Frontal cortex (tissue), 4 donors: ENCODE data around the gene MAP2K1. TPM values are rescaled to one million over a fixed set of nuclear protein-coding genes. Genes with fewer than 3 reads are reported as not detected.
"Not testable (repeated sequence)": the region's sequence is repeated elsewhere in the genome, so short reads cannot be mapped to it uniquely, and the experiment has no call there.

Source experiments
- DNase-seq, 2 donors: peaks; one replicate each; pipeline ENCODE4 v3.0.0; 2012; ENCODE audit warnings: low spot score in 2 of 2
- FAIRE-seq: peaks from 2 replicates; lab custom pipeline; 2012; peaks lifted over from hg19 to GRCh38; lab: Jason Lieb, UNC
- total RNA-seq: library from RNA; depleted of rRNA; stranded (reverse); fragments of >200 nt; gene quantifications from one replicate; pipeline ENCODE4 v1.2.3, GENCODE V29; 2014
- donor health status: control.
- donor health status: control.
- donor health status: control.

The MAP2K1 gene
- total RNA-seq, 1 donor from 2014 or later = 31.0 TPM

DNA sequence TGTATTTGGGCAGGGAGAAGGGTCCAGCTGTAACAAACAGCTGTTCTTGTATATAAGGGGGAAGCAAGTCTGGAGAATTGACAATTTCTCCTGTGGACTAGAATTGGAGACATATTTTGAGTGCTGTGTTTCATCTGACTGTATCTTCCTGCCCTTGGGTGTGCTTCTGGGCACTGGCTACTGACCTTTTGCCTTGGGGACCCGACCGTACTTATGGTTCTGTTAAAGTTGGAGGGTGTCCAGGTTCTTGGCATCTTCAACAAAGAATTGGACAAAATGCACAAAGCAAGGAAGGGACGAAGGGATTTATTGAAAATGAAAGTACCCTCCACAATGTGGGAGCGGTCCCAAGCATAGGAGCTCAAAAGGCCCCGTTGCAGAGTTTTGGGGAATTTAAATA lies 31.0 kb downstream of the MAP2K1 start:
- DNase-seq = no peak
- no peak for FAIRE-seq

- DNase-seq (no peak), FAIRE-seq (no peak)
Measured at GRCh38 chr15:66419471-66419870, 32.8 kb downstream of the MAP2K1 start.

GRCh38 chr15:66422347-66422746 lies 35.6 kb downstream of the MAP2K1 start:
- no peak for DNase-seq
- no peak for FAIRE-seq

GRCh38 chr15:66423149-66423548 lies 36.4 kb downstream of the MAP2K1 start:
- FAIRE-seq (no peak), DNase-seq (no peak)

GRCh38 chr15:66424963-66425612 lies 38.4 kb downstream of the MAP2K1 start:
- no peak for FAIRE-seq
- no peak for DNase-seq

- DNase-seq (no peak), FAIRE-seq (no peak)
Measured at GRCh38 chr15:66425837-66426236, 39.1 kb downstream of the MAP2K1 start.

GRCh38 chr15:66429117-66429516 lies 42.4 kb downstream of the MAP2K1 start:
- no peak for DNase-seq
- FAIRE-seq = no peak

DNA sequence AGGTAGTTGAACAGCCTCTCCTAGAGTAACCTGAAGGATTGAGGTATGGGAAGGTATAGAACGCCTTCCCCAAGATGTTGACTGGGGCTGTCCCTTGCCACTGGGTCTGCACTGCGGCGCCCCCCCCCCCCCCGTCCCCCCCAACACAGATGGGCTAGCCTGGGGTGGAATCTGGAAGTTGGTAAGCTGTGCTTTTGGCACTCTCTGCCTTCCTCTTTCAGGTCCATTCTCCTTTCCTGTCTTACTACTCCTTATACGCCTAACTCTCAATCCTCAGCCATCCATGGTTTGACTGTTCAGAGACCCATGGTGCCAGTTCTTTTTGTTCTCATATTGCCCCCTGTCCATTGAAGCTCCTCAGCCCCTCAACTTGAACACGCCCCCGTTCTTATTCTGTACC lies 42.8 kb downstream of the MAP2K1 start:
- no peak for FAIRE-seq
- DNase-seq = no peak

GRCh38 chr15:66430627-66431255 lies 44.0 kb downstream of the MAP2K1 start:
- FAIRE-seq (no peak), DNase-seq (no peak)

GRCh38 chr15:66433726-66434125 lies 47.0 kb downstream of the MAP2K1 start:
- FAIRE-seq = no peak

DNA sequence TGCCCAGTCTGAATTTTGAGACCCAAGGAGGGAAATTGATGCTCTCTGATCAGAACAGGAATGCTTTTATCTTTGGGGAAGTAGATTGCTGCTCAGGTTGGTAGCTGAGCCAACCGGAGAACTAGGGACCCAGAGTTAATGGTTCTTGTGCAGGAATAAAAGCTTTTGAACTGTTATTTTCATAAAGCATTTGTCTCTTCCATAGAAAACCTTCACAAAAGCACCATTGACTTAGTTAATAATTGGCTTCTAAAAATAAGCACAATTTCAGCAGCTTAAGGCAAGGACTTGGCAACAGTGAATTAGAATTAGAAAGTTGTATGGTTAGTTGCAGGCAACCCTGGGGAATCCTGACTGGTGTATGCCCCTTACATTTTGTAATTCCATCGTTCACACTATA lies 53.8 kb downstream of the MAP2K1 start:
- FAIRE-seq (no peak), DNase-seq (no peak)

More at GRCh38 chr15:66433726-66434125, 47.0 kb downstream of the MAP2K1 start:
- no peak for DNase-seq

DNA sequence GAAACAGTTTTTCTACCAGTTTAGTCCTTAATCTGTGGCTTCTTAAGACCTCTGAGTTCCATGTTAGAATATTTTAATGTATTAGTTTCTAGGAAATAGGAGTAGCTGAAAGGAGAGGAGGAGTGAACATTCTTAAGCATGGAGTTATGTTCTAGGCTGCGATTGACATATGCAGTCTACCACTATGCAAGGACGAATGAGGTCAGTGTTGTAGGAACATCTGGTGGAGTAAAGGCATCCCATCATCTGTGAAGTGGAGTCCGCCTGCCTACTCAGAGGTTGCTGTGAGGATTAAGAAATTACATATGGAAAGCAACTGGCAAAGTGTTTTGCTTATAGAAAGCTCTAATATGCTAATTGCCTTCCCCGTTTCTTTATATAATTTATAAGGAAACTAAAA lies 65.7 kb downstream of the MAP2K1 start:
- no peak for DNase-seq
- FAIRE-seq = no peak

DNA sequence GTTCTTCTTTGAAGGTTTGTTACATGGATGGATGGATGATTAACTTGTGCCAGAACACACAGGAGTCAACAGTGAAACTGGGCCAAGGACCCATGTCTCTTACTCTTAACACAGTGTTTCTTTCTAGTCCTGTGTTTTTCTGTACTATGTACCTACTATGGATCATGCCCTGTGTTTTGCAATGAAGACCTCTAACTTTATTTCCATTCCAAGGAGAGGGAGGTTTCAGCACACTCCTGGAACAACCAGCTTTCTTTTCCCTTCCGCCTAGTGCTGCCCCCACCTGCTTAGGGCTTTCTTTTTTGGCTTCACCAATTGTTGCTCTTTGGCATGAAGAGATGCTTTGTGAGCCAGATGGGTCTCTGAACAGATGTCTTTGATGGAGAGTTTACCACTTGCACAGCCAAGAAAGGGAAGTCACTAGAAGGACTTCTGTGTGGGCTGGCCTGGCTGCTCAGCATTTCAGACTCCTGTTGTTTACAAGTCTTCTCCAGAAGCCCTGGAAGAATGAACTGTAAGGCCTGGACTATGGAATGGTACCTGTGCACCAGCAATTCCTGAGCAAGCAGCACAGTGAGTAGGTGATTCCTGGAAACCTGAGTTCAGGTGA lies 66.4 kb downstream of the MAP2K1 start:
- DNase-seq = no peak

DNA sequence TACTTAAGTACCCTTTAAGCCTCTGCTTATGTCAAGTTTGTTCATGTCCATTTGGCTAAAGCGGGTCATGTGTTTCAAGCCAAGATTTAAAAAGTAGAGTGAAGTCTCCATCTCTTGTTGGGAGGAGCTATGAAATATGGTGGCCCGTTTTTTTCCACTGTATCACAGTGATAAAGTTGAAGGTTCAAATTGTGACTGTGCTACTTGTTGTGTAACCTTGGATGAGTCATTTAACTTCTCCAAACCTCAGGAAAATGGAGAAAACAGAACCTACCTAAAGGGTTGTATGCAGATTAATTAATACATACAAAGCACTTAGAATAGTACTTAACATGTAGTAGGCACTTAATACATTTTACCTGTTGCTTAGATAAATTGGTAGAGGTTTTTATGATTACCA lies 67.4 kb downstream of the MAP2K1 start:
- FAIRE-seq (no peak), DNase-seq (no peak)

More for the DNA sequence above, 66.4 kb downstream of the MAP2K1 start:
- FAIRE-seq = no peak

DNA sequence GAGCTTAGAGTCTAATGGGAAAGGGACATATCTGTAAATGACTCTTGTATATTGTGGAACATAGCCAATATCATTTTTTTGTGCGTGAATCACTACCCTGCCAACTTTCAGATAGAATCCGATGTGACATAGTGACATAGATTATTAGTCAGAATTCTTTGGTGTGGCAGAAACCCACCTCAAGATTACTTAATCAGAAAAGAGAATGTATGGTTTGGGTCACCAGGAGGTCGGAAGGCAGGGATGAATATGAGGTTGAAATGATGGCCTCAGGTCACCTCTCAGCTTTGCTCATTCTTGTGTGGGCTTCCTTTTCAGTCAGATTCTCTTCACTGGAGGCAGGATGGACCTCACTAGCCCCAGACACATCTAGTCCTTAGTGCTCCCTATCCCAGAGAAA lies 69.5 kb downstream of the MAP2K1 start:
- FAIRE-seq = no peak
- DNase-seq = no peak

- DNase-seq = no peak
- FAIRE-seq = no peak
Measured at GRCh38 chr15:66459818-66460615, 73.3 kb downstream of the MAP2K1 start.

- FAIRE-seq, DNase-seq: not testable (repeated sequence)
Measured at GRCh38 chr15:66461294-66461693, 74.6 kb downstream of the MAP2K1 start.

DNA sequence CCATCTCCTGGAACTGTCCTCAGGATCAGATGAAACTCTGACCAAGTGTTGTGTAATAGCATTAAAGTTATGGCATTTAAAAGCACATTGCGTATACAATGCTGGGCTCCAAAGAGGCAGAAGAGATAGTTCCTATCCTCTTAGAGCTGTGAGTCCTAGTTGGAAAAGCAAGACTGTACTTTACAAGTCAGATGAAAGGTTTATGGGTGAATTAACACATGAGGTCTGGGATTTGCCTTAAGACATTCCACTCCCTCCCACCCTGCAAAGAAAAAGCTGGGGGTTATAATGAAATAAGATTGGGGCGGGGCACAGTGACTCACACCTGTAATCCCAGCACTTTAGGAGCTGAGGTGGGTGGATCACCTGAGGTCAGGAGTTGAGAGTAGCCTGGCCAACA lies 75.2 kb downstream of the MAP2K1 start:
- DNase-seq (no peak), FAIRE-seq (no peak)

GRCh38 chr15:66462627-66463026 lies 75.9 kb downstream of the MAP2K1 start:
- DNase-seq (no peak), FAIRE-seq (no peak)

- DNase-seq, FAIRE-seq: not testable (repeated sequence)
Measured at GRCh38 chr15:66465294-66465693, 78.6 kb downstream of the MAP2K1 start.
